Measurements from ENCODE around the gene ABHD2. TPM values are rescaled to one million over a fixed set of nuclear protein-coding genes. Genes with fewer than 3 reads are reported as not detected.
A peak's percentile ranks its signal among the peaks of the same experiment; 100 is the strongest.

Gene ABHD2
- total RNA-seq, 4 donors from 2014 or later = 53.3 to 110 (median 68.6) TPM

- ATAC-seq (ENCODE audit: low FRiP score) (no peak), DNase-seq (ENCODE audit: low spot score) (no peak)
- TF ChIP-seq, protein P1, sequence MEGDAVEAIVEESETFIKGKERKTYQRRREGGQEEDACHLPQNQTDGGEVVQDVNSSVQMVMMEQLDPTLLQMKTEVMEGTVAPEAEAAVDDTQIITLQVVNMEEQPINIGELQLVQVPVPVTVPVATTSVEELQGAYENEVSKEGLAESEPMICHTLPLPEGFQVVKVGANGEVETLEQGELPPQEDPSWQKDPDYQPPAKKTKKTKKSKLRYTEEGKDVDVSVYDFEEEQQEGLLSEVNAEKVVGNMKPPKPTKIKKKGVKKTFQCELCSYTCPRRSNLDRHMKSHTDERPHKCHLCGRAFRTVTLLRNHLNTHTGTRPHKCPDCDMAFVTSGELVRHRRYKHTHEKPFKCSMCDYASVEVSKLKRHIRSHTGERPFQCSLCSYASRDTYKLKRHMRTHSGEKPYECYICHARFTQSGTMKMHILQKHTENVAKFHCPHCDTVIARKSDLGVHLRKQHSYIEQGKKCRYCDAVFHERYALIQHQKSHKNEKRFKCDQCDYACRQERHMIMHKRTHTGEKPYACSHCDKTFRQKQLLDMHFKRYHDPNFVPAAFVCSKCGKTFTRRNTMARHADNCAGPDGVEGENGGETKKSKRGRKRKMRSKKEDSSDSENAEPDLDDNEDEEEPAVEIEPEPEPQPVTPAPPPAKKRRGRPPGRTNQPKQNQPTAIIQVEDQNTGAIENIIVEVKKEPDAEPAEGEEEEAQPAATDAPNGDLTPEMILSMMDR (IDR thresholded peaks at IDR 0.05) = no peak
Observed at GRCh38 chr15:89200182-89200581, 111.9 kb downstream of the ABHD2 start.

- ATAC-seq (ENCODE audit: low FRiP score) (no peak), DNase-seq (ENCODE audit: low spot score) (no peak)
- TF ChIP-seq, protein P1 (IDR thresholded peaks at IDR 0.05) = no peak
Observed at GRCh38 chr15:89201465-89202005, 113.3 kb downstream of the ABHD2 start.

DNA sequence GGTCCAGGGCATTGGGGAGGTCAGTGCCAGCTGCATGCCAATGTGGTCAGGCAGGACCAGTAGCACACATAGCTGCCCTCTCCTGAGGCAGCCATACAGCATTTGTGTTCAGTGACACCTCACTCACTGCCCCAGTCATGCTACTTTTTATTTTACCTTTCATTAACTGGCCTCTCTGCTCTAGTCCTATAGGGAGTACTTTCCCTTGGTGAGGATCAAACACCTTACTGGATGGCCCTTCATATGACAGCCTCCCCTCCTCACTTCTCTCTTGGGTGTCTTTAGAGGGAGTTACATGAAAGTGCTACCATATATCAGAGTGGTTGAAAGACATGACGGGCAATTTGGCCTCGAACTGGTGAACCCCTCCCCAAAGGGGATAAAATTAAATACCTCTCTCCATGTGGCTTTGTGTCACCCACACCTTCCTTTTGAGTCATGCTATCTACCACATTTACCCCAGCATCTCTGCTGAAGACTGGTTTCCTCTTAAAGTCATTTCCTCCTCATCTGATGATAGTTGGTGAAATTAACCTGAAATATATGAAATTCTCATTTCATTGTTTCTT is 115.5 kb downstream of the ABHD2 start:
- ATAC-seq (ENCODE audit: low FRiP score) (no peak), DNase-seq (ENCODE audit: low spot score) (no peak)
- TF ChIP-seq, protein P1 (IDR thresholded peaks at IDR 0.05) = no peak

- DNase-seq (ENCODE audit: low spot score) (no peak), ATAC-seq (ENCODE audit: low FRiP score) (no peak)
- TF ChIP-seq, protein P1 (IDR thresholded peaks at IDR 0.05) = no peak
Observed at GRCh38 chr15:89205991-89206585, 117.8 kb downstream of the ABHD2 start.

- peak; percentile 58 for DNase-seq (ENCODE audit: low spot score)
- ATAC-seq (ENCODE audit: low FRiP score) = peak; percentile 89
- TF ChIP-seq, protein P1 (IDR thresholded peaks at IDR 0.05) = peak in 2 of 3 donors; percentile 78 to 80
Observed at GRCh38 chr15:89206908-89207331, 118.7 kb downstream of the ABHD2 start.

DNA sequence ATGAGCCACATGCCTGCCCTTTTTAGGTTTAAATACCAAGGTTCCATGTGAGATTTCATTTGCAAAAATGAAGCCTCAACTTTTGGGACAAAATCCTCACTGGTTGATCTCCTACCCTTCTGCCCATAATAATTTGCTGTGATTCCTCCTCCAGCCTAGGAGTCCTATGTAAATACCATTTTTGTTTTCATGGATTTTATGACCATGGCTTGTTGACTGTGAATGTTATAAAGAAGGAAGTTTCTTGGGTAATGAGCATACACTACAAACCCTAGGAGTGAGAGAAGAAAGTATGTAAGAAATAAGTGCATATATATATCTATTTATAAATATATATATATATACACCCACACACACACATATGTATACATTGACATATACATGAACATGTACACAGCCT is 120.0 kb downstream of the ABHD2 start:
- TF ChIP-seq, protein P1 (IDR thresholded peaks at IDR 0.05) = no peak
- DNase-seq (ENCODE audit: low spot score) = no peak
- no peak for ATAC-seq (ENCODE audit: low FRiP score)

DNA sequence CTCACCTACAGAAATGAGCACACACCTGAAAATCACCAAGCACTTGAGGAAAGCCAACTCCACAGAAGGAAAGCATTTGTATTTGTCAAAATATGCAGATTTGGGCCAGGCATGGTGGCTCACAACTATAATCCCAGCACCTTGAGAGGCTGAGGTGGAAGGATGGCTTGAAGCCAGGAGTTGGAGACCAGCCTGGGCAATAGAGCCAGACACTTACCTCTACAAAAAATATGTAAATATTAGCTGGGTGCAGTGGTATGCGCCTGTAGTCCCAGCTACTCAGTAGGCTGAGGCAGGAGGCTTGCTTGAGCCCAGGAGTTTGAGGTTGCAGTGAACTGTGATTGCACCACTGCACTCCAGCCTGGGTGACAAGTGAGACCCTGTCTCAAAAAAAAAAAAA is 120.8 kb downstream of the ABHD2 start:
- TF ChIP-seq, protein P1 (IDR thresholded peaks at IDR 0.05) = no peak
- ATAC-seq (ENCODE audit: low FRiP score) (no peak), DNase-seq (ENCODE audit: low spot score) (no peak)

Measured in omental fat pad (tissue), 4 donors.